Right lobe of liver (tissue), 4 donors: Measurements from ENCODE around the gene EFEMP1.

Source experiments
- CTCF ChIP-seq, 4 donors: fragments of 200-600 bp in 3 of 4; fragments of 450-650 bp in 1 of 4; IDR thresholded peaks; one replicate each; pipeline versions ENCODE4 v1.5.1 to v1.8.0; 2016 to 2022; ENCODE audit warnings: antibody characterized with exemption in 4 of 4, mild to moderate bottlenecking in 2 of 4
- POLR2A ChIP-seq: fragments of 450-650 bp; IDR thresholded peaks from one replicate; pipeline ENCODE4 v1.6.1; 2017; ENCODE audit warnings: antibody characterized with exemption, mild to moderate bottlenecking
- donor health status: DM: no; HTN: no; CAD: no.
- donor health status: DM: no; HTN: no; CAD: no.
- donor health status: DM: no; HTN: yes; CAD: no.

GRCh38 chr2:55954306-55955035, 30.9 kb upstream of the EFEMP1 start:
- TF ChIP-seq CTCF (IDR thresholded peaks at IDR 0.05) (no peak), POLR2A (no peak)
